Aorta (tissue), 5 donors: ENCODE measurements around the gene FOXR1. TPM values are rescaled to one million over a fixed set of nuclear protein-coding genes. Genes with fewer than 3 reads are reported as not detected.
"Not testable (repeated sequence)": the region's sequence is repeated elsewhere in the genome, so short reads cannot be mapped to it uniquely, and the experiment has no call there.

Experiments used
- ATAC-seq: fragments of 200-7000 bp; cut with Tn5 transposase; one replicate; pipeline ENCODE4 v1.9.1; 2022; ENCODE audit warnings: moderate library complexity; ENCODE audit not compliant: low FRiP score
- DNase-seq, 2 donors: peaks; one replicate each; pipeline ENCODE4 v3.0.0-alpha.2; 2020
- H3K27ac ChIP-seq, 2 donors: one replicate each; pipeline ENCODE4 v1.5.1; 2013; ENCODE audit warnings: low read length in 2 of 2, mild to moderate bottlenecking in 2 of 2, moderate library complexity in 2 of 2, control low read depth in 1 of 2, inconsistent platforms in 1 of 2, low read depth in 1 of 2
- H3K27me3 ChIP-seq, 2 donors: one replicate each; pipeline ENCODE4 v1.6.1; 2013; ENCODE audit warnings: control low read depth in 1 of 2, low read length in 1 of 2, mild to moderate bottlenecking in 1 of 2, moderate library complexity in 1 of 2; ENCODE audit not compliant: insufficient read depth in 2 of 2, control insufficient read depth in 1 of 2
- H3K36me3 ChIP-seq, 2 donors: one replicate each; pipeline ENCODE4 v1.6.1; 2013; ENCODE audit warnings: control low read depth in 1 of 2, low read length in 1 of 2, mild to moderate bottlenecking in 1 of 2; ENCODE audit not compliant: insufficient read depth in 2 of 2, control insufficient read depth in 1 of 2
- H3K4me1 ChIP-seq, 2 donors: one replicate each; pipeline ENCODE4 v1.6.1; 2013; ENCODE audit warnings: low read length in 2 of 2, control low read depth in 1 of 2, mild to moderate bottlenecking in 1 of 2, moderate library complexity in 1 of 2; ENCODE audit not compliant: insufficient read depth in 2 of 2, control insufficient read depth in 1 of 2
- H3K4me3 ChIP-seq, 2 donors: one replicate each; pipeline ENCODE4 v1.5.1; 2013; ENCODE audit warnings: low read length in 2 of 2, control low read depth in 1 of 2, mild to moderate bottlenecking in 1 of 2
- H3K9me3 ChIP-seq: one replicate; pipeline ENCODE4 v1.6.1; 2013; ENCODE audit warnings: mild to moderate bottlenecking, low read length; ENCODE audit not compliant: control insufficient read depth
- WGBS, 2 donors: extraction: QIAGEN DNeasy Blood & Tissue Kit; methylation state at CpG; one replicate each; pipeline ENCODE4 v1.1.7; 2013; 5-methylcytosine and 5-hydroxymethylcytosine counted together
- intact Hi-C, 2 donors: fragments of 100-400 bp; cut with DNase I; formaldehyde crosslinking; loops; one replicate each; pipeline versions ENCODE4 v1.14.2 to v1.15.0; 2022
- polyA plus RNA-seq, 2 donors: library from polyadenylated mRNA; stranded (reverse); fragments of 200-250 nt; gene quantifications; one replicate each; pipeline ENCODE4 v1.2.3, GENCODE V29; 2013
- total RNA-seq, 2 donors: library from RNA; stranded (reverse); fragmentation: NEBNext Ultra II Directional; extraction: Animal tissue kit (Norgen Biotek cat#: 25700); gene quantifications; one replicate each; pipeline ENCODE4 v1.2.1, GENCODE V29; 2021
- donor health status: healthy with polysubstance abuse.
- donor health status: Bipolar disorder and iron deficiency.
- donor health status: DM: no; HTN: no; CAD: no.
- donor health status: DM: no; HTN: no; CAD: no.
- donor health status: DM: yes; HTN: yes; CAD: no.

The FOXR1 gene
- total and polyA plus RNA-seq, 4 donors: not detected

DNA sequence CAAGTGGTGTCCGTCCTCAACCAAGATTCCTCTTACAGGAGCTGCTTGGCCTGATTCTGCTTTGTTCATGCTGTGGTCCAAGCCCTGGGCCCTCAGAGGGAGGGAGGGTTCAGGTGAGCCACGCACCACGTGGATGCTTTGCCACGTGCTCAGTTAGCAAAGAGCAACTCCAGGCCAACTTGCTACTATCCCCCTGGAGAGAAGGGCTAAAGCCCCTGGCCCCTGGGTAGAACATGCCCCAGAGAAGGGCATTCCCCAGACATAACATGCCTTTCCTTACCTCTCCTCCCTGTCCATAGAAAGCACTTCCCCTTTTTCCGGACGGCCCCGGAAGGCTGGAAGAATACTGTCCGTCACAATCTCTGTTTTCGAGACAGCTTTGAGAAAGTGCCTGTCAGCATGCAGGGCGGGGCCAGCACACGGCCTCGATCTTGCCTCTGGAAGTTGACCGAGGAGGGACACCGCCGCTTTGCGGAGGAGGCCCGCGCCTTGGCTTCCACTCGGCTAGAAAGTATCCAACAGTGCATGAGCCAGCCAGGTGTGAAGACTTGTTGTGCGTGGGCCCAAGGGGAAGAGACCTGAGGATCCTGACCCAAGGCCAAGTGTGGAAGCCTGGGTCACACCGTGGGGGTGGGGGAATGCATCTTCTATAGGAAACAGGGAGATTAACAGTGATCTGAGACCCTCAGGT is 8.8 kb downstream of the FOXR1 start:
- WGBS, 2 donors: 32 to 39% methylated on average over 21 of the region's 21 CpGs
- no peaks in the 10 kb centered on the region for H3K9me3 ChIP-seq
- H3K4me1 ChIP-seq: no peaks in the 10 kb centered on the region
- peak in 1 of 2 donors; percentile 76 for DNase-seq
- H3K27me3 ChIP-seq: peaks cover 0 to 3% of the 10 kb centered on the region in 2 donors
- no peak overlapping the region for H3K4me3 ChIP-seq
- peak; percentile 46 for ATAC-seq
- intact Hi-C loops: no loop called here
- H3K27ac ChIP-seq: no peak overlapping the region
- no peaks in the 10 kb centered on the region for H3K36me3 ChIP-seq

DNA sequence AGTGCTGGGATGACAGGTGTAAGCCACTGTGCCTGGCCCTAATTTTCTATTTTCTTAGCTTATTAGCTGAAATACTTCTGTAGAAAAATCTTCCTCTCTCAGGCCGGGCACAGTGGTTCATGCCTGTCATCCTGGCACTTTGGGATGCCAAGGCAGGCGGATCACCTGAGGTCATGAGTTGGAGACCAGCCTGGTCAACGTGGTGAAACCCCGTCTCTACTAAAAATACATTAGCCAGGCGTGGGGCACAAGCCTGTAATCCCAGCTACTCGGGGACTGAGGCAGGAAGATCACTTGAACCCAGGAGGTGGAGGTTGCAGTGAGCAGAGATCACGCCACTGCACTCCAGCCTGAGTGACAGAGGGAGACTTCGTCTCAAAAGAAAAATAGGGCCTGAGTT is 12.8 kb downstream of the FOXR1 start:
- H3K9me3 ChIP-seq, H3K27ac ChIP-seq, H3K4me3 ChIP-seq, H3K4me1 ChIP-seq, intact Hi-C loops, DNase-seq, ATAC-seq, H3K36me3 ChIP-seq, H3K27me3 ChIP-seq: not testable (repeated sequence)
- 38 to 54% methylated on average over 8 of the region's 8 CpGs for WGBS, 2 donors

DNA sequence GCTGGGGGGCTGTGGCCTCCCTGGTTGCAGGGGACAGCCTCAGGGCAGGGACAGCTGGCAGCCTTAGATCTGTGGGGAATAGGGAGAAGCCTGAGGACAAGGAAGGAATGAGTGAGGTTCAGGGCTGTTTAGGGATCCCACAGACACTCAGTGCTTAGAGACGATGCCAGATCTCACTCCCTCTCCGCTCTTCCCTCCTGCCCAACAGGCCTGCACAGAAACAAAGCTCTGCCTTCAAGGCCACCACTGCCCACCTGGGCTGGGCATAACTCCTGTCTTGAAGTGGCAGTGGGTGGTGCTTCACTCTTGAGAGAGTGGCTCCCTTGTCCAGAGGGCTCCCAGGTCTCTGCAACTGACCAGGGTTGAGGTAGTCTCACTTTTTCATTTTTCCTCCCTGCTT is 13.3 kb downstream of the FOXR1 start:
- ATAC-seq (no peak), DNase-seq (no peak)
- Histone ChIP-seq H3K9me3 (no peaks in the 10 kb centered on the region), H3K27me3 (no peaks in the 10 kb centered on the region), H3K36me3 (no peaks in the 10 kb centered on the region), H3K4me1 (no peaks in the 10 kb centered on the region), H3K4me3 (no peak overlapping the region), H3K27ac (no peak overlapping the region)
- 76 to 83% methylated on average over 2 of the region's 2 CpGs for WGBS, 2 donors
- intact Hi-C loops: no loop called here

DNA sequence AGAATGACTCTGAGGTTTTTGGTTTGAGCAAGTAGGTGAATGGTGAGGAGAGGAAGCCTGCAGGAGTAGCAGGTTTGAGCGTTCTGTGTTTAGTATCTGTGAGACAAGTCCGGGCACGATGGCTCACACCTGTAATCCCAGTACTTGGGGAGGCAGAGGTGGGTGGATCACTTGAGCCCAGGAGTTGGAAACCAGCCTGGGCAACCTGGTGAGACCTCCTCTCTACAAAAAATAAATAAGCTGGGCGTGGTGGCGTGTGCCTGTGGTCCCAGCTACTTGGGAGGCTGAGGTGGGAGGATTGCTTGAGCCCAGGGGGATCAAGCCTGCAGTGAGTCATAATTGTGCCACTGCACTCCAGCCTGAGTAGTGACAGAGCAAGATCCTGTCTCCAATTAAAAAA is 16.7 kb downstream of the FOXR1 start:
- DNase-seq (no peak), ATAC-seq (no peak)
- intact Hi-C loops: no loop called here
- WGBS, 2 donors: 92 to 93% methylated on average over 5 of the region's 5 CpGs
- Histone ChIP-seq H3K4me3 (no peak overlapping the region), H3K9me3 (no peaks in the 10 kb centered on the region), H3K36me3 (no peaks in the 10 kb centered on the region), H3K4me1 (no peaks in the 10 kb centered on the region), H3K27me3 (no peaks in the 10 kb centered on the region), H3K27ac (no peak overlapping the region)

DNA sequence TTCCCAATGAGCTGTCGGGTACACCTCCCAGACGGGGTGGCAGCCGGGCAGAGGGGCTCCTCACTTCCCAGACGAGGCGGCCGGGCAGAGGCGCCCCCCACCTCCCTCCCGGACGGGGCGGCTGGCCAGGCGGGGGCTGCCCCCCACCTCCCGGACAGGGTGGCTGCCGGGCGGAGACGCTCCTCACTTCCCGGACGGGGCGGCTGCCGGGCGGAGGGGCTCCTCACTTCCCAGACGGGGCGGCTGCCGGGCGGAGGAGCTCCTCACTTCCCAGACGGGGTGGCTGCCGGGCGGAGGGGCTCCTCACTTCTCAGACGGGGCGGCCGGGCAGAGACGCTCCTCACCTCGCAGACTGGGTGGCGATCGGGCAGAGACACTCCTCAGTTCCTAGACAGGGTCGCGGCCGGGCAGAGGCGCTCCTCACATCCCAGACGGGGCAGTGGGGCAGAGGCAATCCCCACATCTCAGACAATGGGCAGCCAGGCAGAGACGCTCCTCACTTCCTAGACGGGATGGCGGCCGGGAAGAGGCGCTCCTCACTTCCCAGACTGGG is 20.0 kb downstream of the FOXR1 start:
- intact Hi-C loops, H3K9me3 ChIP-seq, DNase-seq, H3K27me3 ChIP-seq, H3K36me3 ChIP-seq, H3K4me1 ChIP-seq, H3K4me3 ChIP-seq, H3K27ac ChIP-seq, ATAC-seq: not testable (repeated sequence)
- WGBS, 2 donors: 93% methylated on average over 25 to 44 of the region's 44 CpGs

DNA sequence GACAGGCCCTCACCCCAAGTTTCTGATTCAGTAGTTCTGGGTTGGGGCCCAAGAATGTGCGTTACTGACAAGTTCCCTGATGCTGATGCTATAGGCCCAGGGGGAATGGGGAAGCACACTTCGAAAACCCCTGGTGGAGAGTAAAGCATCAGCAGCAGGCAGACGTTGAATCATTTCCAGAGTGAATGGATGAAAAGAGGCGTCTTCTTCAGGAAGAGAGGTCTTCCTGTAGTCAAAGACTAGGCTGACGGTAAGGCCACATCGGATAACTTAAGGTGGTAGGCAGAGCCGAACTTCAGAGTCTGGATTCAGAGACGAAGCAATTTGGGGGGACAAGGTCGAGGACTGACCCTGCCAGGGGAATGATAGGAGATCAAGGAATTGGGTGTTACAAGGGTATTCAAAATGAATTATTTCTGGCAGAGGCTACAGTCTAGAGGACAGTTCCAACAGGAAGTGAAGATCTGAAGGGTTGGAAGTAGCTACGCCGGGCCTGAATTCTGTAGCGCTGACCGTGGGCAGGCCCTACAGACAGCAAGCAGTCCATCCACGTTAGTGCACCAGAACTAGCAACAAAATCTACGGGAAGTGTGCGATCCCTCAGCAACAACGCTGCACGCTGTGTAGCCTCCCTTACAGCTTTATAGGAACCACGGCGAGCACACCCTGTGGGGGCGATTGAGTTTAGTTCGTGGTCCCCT is 25.5 kb downstream of the FOXR1 start:
- 17 to 19% methylated on average over 22 of the region's 22 CpGs for WGBS, 2 donors
- DNase-seq (no peak), ATAC-seq (peak; percentile 12)
- peak overlapping the region in 1 of 2 donors; percentile 43 for H3K27ac ChIP-seq
- H3K36me3 ChIP-seq: peaks cover 0 to 1% of the 10 kb centered on the region in 2 donors
- no peaks in the 10 kb centered on the region for H3K4me1 ChIP-seq
- no peaks in the 10 kb centered on the region for H3K27me3 ChIP-seq
- intact Hi-C loops: no loop called here
- no peaks in the 10 kb centered on the region for H3K9me3 ChIP-seq
- peak overlapping the region; percentile 53 to 68 for H3K4me3 ChIP-seq

DNA sequence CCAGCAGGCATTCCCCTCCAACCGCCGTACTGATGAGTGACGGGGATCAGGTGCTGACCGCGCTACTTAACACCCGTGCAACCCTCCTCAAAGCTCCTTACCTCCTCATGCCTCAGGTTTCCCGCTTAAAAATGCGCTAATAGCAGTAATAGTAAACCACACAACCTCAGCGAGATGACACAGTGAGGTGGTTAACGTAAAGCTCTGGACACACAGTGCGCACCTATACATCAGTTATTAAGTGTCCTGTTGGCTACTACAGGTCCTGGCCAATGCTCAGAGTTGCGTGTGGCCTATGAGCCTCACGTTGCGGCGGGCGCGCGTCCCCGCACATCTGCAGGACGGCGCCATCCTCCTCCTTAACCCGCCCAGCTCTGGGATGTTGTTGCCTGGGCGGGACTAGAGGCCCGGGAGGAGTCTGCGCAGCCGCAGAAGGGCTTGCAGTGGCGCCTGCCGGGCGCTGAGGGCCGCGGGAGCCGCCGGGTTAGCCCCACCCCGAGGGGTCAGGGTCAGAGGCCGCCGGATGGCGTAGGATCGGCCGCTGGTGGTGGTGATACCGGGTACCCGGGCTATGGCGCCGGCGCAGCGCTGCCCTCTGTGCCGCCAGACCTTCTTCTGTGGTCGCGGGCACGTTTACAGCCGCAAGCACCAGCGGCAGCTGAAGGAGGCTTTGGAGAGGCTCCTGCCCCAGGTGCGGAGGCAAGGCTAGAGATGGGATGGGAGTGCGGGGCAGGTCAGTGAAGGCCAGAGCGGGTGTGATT is 26.2 kb downstream of the FOXR1 start, which contains the start of gene CENATAC:
TSS of gene CENATAC (plus strand) at position 512 of the 761 bp plus-strand sequence. CDS start at position 572, 60 bp downstream.
- Histone ChIP-seq H3K4me3 (peak within 1 kb of the TSS; percentile 59 to 68), H3K27me3 (no peaks in the 10 kb centered on the region), H3K9me3 (no peaks in the 10 kb centered on the region), H3K36me3 (peaks cover 0 to 1% of the 10 kb centered on the region in 2 donors), H3K27ac (peak within 1 kb of the TSS; percentile 30 to 89), H3K4me1 (no peaks in the 10 kb centered on the region)
- intact Hi-C loops: loop anchor here in 1 of 2 donors (2.0 kb wide), 1 partner anchor 21 kb away; the partner anchor contains the start of genes RPS25 and TRAPPC4
- ATAC-seq: peak; percentile 99
- whole genome bisulfite sequencing, 2 donors: 0% methylated on average over 44 to 54 of the region's 54 CpGs
- peak; percentile 97 to 99 for DNase-seq

DNA sequence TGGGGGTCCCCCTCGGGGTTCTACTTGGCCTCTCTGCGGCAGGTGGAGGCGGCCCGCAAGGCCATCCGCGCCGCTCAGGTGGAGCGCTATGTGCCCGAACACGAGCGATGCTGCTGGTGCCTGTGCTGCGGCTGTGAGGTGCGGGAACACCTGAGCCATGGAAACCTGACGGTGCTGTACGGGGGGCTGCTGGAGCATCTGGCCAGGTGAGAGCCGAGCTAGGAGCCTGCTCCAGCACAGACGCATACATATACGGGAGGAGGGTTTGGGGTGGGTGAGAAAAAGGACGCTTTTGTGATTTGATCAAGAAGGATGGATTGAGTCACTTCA is 26.8 kb downstream of the FOXR1 start:
- intact Hi-C loops: loop anchor here in 1 of 2 donors (2.0 kb wide), 1 partner anchor 20 kb away; the partner anchor contains the start of genes RPS25 and TRAPPC4
- peak overlapping the region; percentile 59 to 68 for H3K4me3 ChIP-seq
- WGBS, 2 donors: 1% methylated on average over 19 of the region's 19 CpGs
- peaks cover 0 to 1% of the 10 kb centered on the region in 2 donors for H3K36me3 ChIP-seq
- ATAC-seq (peak; percentile 42), DNase-seq (no peak)
- H3K27me3 ChIP-seq: no peaks in the 10 kb centered on the region
- peak overlapping the region; percentile 30 to 89 for H3K27ac ChIP-seq
- no peaks in the 10 kb centered on the region for H3K9me3 ChIP-seq
- no peaks in the 10 kb centered on the region for H3K4me1 ChIP-seq
